Measurements from ENCODE around the gene PYGB.

GRCh38 chr20:25247000-25247517, 826 bp upstream of the PYGB start:
- TF ChIP-seq TCF12 (IDR thresholded peaks at IDR 0.05; ENCODE audit: low read depth) (no peak), NFIC (IDR thresholded peaks at IDR 0.05) (no peak), CEBPB (IDR thresholded peaks at IDR 0.05) (no peak), TEAD4 (IDR thresholded peaks at IDR 0.05) (no peak), REST (IDR thresholded peaks at IDR 0.05; ENCODE audit: low read depth) (no peak), MAX (IDR thresholded peaks at IDR 0.05) (no peak), TAF1 (IDR thresholded peaks at IDR 0.05; ENCODE audit: low read depth) (no peak), YY1 (IDR thresholded peaks at IDR 0.05; ENCODE audit: low read depth) (no peak), EP300 (IDR thresholded peaks at IDR 0.05; ENCODE audit: borderline replicate concordance) (no peak), RAD21 (IDR thresholded peaks at IDR 0.05; ENCODE audit: low read depth) (peak; percentile 57), ZBTB7A (IDR thresholded peaks at IDR 0.05; ENCODE audit: low read depth) (peak; percentile 65; the same call in 1 of the 2 replicates), EGR1 (IDR thresholded peaks at IDR 0.05) (no peak), USF1 (IDR thresholded peaks at IDR 0.05) (no peak)

Data from Ishikawa (cell line).